NCI-H2171 treated with DMSO at 0.1 percent for 48 hours (cell line): ENCODE results near the gene ZNF490.
A peak's percentile ranks its signal among the peaks of the same experiment; 100 is the strongest.
"Not testable (repeated sequence)": the region's sequence is repeated elsewhere in the genome, so short reads cannot be mapped to it uniquely, and the experiment has no call there.

Source experiments
- DNase-seq: peaks from one replicate; lab custom pipeline; 2025; lab: John Stamatoyannopoulos, UW

The ZNF490 gene

DNA sequence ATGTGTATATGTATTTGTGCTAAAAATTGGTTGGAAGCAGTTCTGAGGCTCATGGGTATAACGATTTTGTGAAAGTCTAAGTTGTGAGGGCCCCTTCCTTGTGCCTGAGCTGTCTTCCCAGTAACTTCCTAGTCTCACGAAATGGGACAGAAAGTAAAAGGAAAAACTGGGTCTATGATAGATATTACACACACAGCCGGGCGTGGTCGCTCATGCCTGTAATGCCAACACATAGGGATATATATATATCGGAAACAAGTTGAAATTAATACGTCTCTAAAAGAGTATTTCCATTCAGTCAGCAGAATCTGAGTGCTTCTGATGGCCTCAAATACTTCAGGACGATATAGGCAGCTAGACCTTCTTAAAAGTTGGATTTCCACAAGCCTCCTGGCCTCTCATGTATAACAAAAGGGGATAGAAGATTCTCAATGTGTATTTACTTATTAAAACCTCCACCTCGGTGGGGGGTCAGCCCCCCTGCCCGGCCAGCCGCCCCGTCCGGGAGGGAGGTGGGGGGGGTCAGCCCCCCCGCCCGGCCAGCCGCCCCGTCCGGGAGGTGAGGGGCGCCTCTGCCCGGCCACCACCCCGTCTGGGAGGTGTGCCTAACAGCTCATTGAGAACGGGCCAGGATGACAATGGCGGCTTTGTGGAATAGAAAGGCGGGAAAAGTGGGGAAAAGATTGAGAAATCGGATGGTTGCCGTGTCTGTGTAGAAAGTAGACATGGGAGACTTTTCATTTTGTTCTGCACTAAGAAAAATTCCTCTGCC is 10.8 kb upstream of the ZNF490 start:
- not testable (repeated sequence) for DNase-seq

DNA sequence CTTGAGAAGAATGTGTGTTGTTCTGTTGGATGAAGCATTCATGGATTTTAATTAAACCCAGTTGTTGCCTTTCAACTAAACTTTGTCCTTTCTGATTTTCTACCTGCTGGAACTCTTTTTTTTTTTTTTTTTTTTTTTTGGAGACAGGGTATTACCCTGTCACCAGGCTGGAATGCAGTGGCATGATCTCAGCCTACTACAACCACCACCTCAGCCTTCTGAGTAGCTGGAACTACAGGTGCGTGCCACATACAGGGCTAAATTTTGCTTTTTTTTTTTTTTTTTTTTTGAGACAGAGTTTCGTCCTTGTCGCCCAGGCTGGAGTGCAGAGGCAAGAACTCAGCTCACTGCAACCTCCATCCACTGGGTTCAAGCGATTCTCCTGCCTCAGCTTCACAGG is 7.0 kb upstream of the ZNF490 start:
- no peak for DNase-seq

DNA sequence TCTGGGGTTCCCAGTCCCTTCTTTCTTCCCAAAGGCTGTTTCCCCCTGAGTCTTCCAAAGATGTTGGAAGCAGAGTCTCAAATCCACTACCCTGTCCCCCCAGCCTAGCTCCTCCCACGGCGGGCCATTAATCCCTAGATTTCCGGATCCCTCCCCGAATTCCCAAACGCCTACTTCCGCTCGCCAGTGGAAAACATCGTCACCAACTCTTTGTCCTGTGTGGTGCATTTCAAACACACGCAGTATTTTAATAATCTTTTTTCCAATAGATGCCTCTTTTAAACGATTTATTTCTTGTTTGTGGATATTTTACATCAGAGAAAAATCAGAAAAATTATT is 717 bp upstream of the ZNF490 start:
- DNase-seq: peak; percentile 77

DNA sequence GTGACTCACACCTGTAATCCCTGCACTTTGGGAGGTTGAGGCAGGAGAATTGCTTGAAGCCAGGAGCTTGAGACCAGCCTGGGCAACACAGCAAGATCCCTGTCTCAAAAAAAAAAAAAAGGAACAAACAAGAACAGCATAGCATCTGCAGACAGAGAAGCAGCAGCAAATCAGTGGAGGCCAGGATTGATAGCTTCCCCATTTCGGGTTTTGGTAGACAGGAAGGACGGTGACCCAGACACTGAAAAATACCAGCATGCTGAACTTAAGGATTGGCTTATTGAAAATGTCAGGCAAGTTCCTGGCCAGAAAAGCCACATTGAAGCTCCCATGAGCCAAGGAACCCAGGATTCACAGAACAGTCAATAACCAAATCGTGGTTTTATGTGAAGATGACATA is 3.0 kb downstream of the ZNF490 start:
- DNase-seq: no peak

DNA sequence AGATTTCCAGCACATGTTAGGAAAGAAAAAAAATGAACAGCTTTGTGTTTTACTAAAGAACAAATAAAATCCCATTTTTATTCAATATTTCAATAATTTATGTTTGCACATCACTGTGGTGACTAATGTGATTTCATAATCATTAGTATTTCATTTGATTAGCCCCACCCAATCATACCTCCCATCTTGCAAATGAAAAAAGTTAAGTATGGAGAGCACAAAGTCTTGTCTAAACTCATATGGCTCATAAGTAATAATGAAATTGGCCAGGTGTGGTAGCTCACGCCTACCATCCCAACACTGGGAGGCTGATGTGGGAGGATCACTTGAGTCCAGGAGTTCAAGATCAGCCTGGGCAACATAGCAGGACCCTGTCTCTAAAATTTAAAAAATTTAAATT is 3.8 kb downstream of the ZNF490 start:
- no peak for DNase-seq

DNA sequence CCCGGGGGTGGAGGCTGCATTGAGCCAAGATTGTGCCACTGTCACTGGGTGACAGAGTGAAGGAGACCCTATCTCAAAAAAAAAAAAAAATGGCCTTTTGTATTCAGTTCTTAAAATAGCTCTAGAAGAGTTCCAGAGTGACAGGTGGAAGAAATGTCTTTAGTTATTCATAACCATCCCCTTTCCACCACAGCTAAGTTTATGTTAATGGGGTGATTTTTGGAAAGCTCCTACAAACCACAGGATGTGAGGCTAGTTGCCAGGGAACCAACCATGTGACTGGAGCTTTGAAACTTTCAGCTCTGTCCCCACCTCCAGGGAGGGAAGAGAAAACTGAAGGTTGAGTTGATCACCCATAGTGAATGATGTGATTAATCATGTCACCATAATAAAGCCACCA is 6.9 kb downstream of the ZNF490 start:
- no peak for DNase-seq

DNA sequence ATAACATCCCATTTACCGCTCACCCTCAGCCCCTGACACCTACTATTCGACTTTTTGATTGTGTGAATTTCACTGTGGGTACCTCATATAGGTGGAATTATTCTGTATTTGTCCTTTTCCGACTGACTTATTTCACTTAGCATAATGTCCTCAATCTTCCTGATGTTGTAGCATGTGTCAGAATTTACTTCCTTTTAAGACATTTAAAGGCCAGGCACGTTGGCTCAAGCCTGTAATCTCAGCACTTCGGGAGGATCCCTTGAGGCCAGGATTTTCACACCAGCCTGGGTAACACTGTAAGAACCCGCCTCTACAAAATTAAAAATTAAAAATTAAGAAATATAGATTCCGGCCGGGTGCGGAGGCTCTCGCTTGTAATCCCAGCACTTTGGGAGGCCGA is 13.0 kb downstream of the ZNF490 start:
- DNase-seq: no peak

DNA sequence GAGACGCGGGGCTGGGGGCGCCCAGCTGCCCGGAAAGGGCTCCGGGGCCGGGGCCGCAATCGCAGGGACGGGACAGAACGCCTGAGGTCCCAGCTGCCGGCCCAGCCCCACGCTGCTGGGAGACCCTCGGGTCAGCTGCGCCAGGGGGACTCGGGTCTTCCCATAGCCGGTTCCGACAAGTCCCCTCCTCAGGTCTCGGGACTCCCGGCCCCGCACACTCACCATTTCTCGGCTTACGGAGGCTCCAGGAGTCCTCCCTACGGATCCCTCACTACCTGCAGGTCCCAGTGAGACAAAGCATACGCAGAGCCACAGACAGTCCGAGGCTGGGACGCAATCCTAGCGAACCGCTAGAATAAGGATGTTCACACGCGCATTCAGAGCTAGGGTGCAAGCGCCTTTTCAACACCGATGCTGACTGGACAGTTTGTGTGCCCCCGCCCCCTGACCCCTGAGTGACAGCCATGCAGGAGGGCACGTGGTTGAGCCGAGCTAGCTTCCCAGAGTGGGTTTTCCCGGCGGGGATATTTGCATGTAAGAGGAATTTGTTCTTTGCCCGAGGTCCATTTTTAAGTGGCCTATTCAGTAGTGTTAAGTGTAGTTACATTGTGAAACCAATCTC is 13.6 kb downstream of the ZNF490 start:
- DNase-seq: no peak

DNA sequence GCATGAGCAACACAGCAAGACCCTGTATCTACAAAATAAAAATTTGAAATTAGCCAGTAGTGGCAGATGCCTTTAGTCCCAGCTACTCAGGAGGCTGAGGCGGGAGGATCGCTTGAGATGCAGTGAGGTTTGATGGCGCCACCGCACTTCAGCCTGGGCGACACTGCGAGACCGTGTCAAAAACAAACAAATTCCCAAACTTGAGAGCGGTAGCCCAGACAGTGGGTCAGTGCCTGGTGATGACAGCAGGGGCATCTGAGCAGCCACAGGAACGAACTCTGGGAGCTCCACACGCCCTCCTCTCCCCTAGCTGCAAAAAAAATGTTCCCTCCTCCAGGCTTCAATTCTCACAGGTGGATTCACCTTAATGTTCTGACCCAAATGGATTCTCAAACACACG is 14.1 kb downstream of the ZNF490 start:
- no peak for DNase-seq

DNA sequence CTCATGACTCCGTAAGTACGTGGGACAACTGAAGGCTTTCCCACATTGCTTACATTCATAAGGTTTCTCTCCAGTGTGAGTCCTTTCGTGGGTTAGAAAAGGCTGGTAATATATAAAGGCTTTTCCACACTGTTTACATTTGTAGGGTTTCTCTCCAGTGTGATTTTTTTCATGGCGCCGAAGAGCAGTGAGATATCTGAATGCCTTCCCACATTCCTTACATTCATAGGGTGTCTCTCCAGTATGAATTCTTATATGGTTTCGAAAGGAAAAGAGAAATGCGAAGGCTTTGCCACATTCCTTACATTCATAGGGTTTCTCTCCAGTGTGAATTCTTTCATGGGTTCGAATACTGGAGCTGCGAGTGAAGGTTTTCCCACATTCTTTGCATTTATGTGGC is 29.5 kb downstream of the ZNF490 start:
- no peak for DNase-seq

DNA sequence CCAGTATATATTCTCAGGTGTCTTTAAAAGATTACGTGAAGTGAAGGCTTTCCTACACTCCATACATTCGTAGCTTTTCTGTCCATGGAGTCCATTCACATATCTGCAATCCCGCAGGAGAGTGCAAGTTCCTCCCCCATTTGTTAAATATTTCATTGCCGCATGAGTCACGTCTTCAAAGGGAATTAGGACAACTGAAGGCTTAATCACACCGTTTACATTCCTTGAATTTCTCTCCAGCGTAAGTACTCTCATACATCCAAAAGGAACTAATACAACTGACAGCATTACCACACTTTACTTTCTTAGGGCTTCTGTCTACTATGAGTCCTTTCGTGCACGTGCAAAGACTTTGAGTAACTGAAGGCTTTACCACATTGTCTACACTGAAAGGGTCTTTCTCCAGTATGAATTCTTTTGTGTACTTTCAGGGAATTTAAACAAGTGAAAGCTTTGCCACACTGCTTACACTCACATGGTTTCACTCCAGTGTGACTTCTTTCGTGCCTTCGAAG is 30.4 kb downstream of the ZNF490 start:
- DNase-seq: no peak

DNA sequence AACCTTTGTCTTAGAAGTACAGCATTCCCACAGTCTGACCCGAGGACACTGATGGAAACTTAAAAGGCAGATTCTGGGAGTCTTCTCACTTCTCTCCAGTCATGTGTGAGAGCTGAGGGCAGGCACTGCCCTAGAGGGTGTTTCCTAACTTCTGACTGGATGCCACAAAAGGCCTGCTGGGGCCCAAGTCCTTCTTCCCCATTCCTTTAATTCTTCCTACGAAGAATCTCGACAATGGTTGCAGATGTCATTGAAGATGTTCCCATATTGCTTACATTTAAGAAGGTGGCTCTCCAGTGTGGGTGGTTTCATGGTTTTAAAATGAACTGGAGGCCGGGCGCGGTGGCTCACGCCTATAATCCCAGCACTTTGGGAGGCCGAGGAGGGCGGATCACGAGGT is 32.0 kb downstream of the ZNF490 start:
- DNase-seq: no peak

DNA sequence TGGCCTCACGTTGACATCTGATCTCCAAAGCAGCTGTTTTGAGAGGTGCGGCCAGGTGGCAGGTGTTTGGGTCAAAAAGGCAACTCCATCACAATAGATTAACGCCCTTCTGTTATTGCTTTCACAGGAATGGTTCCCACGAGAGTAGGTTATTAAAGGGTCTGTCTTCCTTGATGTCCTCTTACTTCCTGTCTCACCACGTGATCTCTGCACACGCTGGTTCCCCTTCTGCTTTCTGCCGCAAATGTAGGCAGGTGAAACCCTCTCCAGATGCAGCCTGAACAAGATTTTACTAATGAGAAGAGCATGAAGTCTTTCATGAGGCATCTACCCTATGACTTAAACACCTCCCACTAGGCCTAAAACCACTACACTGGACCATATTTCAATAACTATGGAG is 36.6 kb downstream of the ZNF490 start:
- DNase-seq: peak; percentile 94

DNA sequence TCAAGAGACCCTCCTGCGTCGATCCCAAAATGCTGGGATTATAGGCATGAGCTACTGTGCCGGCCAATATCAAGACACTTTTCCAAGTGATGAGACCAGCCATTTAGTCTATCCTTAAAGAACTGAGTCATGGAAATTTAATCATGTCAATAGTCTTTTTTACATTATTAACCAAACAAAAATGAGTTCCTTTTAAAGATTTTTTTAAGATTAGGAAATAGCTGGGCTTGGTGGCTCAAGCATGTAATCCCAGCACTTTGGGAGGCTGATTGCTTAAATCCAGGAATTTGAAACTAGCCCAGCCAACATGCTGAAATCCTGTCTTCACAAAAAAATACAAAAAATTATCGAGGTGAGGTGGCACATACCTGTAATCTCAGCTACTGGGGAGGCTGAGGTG is 42.7 kb downstream of the ZNF490 start:
- no peak for DNase-seq

DNA sequence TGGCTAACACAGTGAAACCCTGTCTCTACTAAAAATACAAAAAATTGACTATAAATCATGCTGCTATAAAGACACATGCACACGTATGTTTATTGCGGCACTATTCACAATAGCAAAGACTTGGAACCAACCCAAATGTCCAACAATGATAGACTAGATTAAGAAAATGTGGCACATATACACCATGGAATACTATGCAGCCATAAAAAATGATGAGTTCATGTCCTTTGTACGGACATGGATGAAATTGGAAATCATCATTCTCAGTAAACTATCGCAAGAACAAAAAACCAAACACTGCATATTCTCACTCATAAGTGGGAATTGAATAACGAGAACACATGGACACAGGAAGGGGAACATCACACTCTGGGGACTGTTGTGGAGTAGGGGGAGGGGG is 44.2 kb downstream of the ZNF490 start:
- DNase-seq: not testable (repeated sequence)

DNA sequence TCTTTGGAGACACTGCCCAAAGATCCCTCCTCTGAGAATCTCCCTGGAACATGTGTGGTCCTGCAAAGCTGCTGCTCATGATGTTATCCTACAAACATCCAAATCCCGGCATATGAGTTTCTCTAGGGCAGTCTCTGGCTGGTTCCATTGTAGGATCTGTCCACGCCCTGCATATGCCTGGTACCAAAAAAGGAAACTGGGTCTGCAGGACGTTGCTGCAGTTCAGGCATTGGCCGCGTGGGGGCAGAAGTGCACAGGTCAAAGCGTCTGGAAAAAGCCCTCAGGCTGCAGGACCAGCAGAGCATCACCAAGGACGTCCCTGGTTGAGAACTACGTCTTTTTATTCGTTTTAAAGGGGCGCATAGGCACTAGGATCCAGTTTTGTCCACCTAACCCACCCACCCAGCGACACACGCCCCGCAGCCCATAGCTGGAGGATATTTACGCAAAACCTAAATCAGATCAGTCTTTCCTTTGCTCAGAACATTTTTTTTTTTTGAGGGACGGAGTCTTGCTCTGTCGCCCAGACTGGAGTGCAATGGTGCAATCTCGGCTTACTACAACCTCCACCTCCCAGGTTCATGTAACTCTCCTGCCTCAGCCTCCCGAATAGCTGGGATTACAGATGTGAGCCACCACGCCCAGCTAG is 46.5 kb downstream of the ZNF490 start:
- DNase-seq: peak; percentile 72

DNA sequence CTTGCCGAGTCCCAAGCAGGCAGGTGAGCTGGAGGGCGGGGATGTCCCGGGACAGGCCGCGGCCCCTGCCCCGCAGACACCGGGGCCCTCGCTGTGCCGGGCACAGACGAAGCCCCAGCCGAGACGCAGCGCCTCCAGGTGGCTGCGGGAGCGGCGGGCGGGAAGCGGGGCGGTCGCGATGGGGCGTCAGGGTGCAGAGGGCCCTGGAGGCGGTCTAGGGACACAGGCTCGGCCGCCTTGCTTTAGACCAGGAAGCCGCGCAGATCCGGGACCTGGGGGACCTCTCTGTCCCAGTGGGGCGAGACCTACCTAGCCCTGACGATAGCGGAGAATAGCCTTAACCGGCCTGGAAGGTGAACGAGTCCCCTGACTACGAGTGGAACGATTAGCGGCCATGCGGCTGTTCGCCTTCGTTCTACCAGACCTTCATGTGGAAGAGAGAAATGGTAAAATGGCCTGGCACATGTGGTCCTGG is 55.1 kb downstream of the ZNF490 start:
- DNase-seq: no peak

DNA sequence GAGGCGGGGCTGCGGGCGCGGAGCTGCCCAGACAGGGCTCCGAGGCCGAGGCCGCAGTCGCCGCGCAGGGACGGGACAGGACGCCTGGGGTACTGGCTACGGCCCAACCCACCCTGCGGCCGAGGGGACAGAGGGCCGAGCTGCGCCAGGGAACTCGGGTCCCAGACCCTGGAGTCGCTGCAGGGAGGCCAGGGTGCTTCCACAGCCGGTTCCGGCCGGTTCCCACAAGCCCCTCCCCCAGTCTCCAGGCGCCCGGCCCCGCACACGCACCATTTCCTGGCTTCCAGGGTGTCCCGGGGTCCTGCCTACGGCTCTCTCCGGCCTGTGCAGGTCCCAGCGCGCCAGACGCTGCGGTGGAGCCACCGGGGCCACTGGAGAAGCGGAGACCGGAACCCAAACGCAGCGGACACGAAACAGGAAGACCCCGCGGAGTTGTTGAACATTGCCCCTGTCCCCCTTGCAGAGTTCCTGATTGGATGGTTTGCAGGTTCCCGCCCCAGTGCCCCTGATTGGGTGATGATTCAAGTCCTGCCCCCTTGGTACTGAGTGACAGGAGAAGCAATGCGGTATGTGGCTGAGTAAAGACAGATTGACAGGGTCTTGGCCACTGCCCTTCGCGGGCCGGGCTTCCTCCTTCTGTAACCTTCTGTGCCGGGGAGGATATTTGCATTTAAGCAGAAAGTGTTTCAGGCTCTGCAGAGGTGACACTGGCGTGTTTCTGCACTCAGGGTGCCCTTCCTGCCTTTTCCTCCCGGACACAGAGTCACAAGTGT is 59.4 kb downstream of the ZNF490 start, which contains the start of gene ZNF564:
Gene ZNF564 (minus strand): TSS at position 423 of the 773 bp plus-strand sequence. CDS start 150 bp downstream, at position 273.
- DNase-seq: peak; percentile 99

DNA sequence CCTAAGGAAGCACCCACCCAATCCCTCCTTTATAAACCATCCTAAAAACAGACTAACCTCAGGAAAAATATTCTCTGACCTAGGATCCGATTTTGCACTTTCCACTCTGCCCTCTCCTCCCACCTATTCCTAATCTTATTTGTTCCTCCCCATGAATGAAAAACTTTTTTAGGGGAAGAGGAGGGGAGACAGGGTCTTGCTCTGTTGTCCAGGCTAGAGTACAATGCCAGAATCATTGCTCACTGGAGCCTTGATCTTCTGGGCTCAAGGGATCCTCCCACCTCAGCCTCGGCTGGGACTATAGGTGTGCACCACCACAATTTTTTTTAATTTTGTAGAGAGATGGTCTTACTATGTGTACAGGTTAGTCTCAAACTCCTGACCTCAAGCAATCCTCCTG is 63.7 kb downstream of the ZNF490 start:
- no peak for DNase-seq

DNA sequence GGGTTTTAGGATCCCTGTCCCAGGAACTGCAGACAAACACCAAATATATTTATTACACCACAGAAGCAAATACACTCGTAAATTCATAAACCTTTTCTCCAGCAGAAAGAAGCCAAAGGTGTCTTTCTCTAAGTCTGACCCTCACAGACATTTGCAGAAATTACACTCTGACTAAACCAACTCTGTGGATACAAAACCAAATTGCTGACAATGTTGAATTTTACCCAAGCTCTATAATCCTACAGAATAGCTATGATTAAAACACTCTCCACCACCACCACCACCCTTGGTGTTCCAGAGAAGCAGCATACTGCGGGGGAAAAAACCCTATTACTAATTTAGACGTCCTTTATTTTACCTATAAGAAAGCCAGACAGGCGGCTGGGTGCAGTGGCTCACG is 64.5 kb downstream of the ZNF490 start:
- no peak for DNase-seq

DNA sequence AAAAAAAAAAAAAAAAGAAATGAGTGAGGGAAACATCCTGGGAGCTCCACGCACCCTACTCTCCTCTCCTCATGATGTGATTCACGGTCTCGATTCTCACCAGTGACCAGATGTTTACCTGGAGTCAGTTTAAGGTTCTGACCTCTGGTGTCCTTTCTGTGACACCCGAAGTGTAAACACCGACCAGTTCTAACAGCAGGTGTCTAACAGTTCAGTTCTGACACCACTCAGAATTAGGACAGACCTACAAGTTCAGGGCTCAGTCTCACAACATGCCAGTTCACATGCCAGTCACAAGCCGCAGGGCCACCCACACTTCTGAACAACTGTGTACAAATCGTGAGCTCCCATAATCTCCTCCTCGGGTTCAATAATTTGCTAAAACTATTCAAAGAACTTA is 65.3 kb downstream of the ZNF490 start:
- no peak for DNase-seq

DNA sequence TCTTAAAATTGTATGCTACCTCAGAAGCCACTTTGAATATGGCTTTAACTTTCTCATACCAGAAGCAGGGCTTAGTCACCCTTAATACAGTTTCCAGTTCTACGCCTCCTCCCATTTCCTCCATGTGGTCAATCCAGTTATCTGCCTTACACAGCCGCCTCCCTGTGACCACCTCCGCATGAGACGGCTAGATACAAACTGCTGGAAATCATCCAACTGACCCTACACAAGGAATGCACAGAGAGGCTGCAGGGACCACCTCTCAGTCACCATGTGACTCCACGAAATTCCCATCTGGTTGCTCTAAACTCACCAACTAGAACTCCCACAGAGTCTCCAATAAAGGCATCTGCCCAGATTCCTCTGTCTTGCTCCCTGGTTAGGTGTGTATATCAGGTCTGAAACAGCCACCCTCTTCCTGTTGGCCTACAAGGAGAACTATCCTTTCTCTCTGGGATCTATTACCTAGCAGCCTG is 66.2 kb downstream of the ZNF490 start:
- DNase-seq: no peak
